ENCODE data around the gene KCNH2.

GRCh38 chr7:150897502-150898474 lies 80.3 kb downstream of the KCNH2 start:
- no peak for TF ChIP-seq ZNF707 (tag by site-specific recombination; IDR thresholded peaks at IDR 0.05)
- no peak for TF ChIP-seq ZNF274 (IDR thresholded peaks at IDR 0.05; ENCODE audit: low read length)
- TF ChIP-seq ZNF274 (tag by site-specific recombination; IDR thresholded peaks at IDR 0.05; ENCODE audit: borderline replicate concordance) = no peak
- no peak for TF ChIP-seq BCL11B (tag by site-specific recombination; IDR thresholded peaks at IDR 0.05; ENCODE audit: low read depth)
- TF ChIP-seq YY1 (tag by site-specific recombination; IDR thresholded peaks at IDR 0.05) = no peak
- no peak for TF ChIP-seq ZBTB21 (tag by site-specific recombination; IDR thresholded peaks at IDR 0.05)
- no peak for TF ChIP-seq REST (tag by site-specific recombination; IDR thresholded peaks at IDR 0.05)
- TF ChIP-seq ZNF23 (tag by site-specific recombination; IDR thresholded peaks at IDR 0.05; ENCODE audit: borderline replicate concordance) = no peak
- no peak for TF ChIP-seq ZNF114 (tag by site-specific recombination; IDR thresholded peaks at IDR 0.05)
- no peak for TF ChIP-seq ZNF596 (tag by site-specific recombination; IDR thresholded peaks at IDR 0.05)
- no peak for TF ChIP-seq ZFP3 (tag by site-specific recombination; IDR thresholded peaks at IDR 0.05; ENCODE audit: low read depth)
- TF ChIP-seq ZNF302 (tag by site-specific recombination; IDR thresholded peaks at IDR 0.05; ENCODE audit: low read depth) = no peak

Measured in HEK293 (cell line).